Measurements from ENCODE around the gene DENR.
A peak's percentile ranks its signal among the peaks of the same experiment; 100 is the strongest.
"Not testable (repeated sequence)": the region's sequence is repeated elsewhere in the genome, so short reads cannot be mapped to it uniquely, and the experiment has no call there.

DENR gene

DNA sequence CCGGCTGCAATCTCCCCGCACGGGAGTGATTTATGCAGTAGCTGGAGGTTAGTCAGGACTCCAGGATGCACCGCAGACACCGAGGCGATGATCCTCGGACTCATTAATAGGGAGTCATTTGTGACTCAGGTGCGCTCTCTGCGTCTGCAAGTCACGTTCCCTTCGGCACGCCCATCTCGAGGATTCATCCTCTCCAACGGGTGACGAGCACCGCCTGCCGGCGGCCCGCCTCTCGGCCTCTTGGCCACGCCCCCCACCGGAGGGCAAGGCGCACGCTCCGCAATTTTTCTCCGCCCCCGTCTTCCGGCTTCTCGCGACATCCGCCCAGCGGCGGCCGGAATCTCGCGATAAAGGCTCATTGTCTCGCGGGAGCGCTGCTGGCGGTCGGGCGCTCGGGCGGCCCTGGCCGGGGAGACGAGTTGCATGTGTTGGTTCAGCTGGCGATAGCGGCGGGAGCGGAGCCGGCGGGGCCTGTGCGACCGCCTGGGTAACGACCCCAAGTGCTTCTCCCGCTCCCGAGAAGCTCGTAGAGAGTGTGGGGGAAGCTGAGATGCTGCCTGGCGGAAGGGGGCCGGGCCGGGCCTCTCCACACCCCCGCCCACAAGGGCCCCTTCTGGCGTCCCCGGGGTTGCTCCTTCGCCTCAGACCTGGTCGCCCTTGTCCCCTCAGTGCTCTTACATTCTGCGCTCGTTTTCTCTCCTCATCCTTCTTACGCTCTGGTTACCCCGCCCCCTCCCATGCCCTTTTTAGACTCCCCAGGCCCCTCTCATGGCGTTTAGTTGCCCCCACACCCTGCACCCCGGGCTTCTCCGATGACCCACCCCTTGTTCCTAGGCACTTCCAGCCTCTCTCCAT, at the start of gene DENR:
Gene DENR (plus strand): TSS at position 361 of the 855 bp plus-strand sequence. CDS start 878 bp downstream, outside the sequence.
- DNase-seq, result peak; percentile 99

- not testable (repeated sequence) for DNase-seq
These were observed 49.6 kb upstream of the DENR start, which contains the start of gene HCAR2 for GRCh38 chr12:122702890-122703611. Gene HCAR2 (minus strand): TSS chr12:122703357. CDS start chr12:122703283, 74 bp downstream.

DNA sequence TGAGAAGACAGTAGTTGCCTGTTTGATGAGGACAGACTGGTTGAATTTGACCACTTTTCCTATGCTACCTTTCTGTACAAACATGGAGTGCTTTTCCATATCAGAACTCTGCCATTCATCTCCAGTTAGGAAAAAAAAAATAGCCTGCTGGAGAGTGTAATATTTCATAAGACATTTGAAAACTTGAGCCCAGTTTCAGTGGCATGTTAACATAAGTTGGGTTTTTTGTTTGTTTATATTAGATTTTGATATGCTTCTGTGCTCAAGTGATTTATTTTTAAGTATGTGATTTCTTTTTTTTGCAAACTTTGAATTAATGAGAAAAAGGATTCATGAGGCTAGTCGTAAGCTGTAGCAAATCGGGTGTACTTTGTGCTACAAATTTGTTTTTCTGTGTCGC, 48.8 kb upstream of the DENR start:
- not testable (repeated sequence) for DNase-seq

GRCh38 chr12:122709287-122709686, 43.3 kb upstream of the DENR start:
- DNase-seq, result not testable (repeated sequence)

GRCh38 chr12:122710341-122710740, 42.3 kb upstream of the DENR start:
- DNase-seq, result not testable (repeated sequence)

DNA sequence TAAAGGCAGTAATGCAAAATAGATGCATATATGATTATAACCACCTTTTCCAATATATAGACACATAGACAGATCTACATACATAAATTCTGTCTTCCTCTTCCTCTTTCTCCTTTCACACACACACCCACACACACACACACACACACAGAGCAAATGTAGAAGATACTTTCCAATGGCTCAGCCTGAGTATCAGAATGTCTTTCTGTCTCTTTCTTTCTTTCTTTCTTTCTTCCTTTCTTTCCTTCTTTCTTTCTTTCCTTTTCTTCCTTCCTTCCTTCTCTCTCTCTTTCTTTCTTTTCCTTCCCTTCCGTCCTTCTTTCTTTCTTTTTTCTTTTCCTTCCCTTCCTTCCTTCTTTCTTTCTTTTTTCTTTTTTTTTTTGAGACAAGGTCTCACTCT, 41.4 kb upstream of the DENR start:
- DNase-seq, result not testable (repeated sequence)

- DNase-seq, result not testable (repeated sequence)
These were observed 39.0 kb upstream of the DENR start for GRCh38 chr12:122713491-122714188.

GRCh38 chr12:122715211-122715610, 37.4 kb upstream of the DENR start:
- not testable (repeated sequence) for DNase-seq

- DNase-seq, result not testable (repeated sequence)
These were observed 36.0 kb upstream of the DENR start, which contains the start of gene HCAR3 for GRCh38 chr12:122716658-122717057. Gene HCAR3 (minus strand): TSS chr12:122716811. CDS start chr12:122716737, 74 bp downstream.

DNA sequence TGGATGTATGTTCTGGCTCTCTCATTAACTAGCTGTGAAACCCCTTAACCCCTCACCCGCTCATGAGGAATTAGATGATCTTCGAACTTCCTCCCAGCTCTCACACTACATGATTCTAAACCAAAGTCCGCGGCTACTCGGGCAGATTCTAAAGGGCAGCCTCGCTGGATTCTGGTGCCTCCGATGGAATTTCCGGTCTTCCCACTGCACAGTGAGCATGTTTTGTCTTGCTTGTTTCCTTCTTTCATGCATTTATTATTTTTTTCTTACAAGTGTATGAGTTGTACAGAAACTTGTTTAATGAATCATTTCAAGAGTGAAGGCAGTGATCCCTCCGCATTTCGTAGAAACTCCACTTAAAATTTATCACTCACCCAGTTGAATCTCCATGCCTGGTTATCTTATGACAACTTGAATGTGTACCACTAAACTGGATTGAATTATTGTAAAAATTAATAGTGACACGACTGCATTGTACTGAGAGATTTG, 31.5 kb upstream of the DENR start:
- no peak for DNase-seq

GRCh38 chr12:122722387-122722786, 30.2 kb upstream of the DENR start:
- DNase-seq, result no peak

- DNase-seq, result no peak
These were observed 27.9 kb upstream of the DENR start for GRCh38 chr12:122724641-122725243.

DNA sequence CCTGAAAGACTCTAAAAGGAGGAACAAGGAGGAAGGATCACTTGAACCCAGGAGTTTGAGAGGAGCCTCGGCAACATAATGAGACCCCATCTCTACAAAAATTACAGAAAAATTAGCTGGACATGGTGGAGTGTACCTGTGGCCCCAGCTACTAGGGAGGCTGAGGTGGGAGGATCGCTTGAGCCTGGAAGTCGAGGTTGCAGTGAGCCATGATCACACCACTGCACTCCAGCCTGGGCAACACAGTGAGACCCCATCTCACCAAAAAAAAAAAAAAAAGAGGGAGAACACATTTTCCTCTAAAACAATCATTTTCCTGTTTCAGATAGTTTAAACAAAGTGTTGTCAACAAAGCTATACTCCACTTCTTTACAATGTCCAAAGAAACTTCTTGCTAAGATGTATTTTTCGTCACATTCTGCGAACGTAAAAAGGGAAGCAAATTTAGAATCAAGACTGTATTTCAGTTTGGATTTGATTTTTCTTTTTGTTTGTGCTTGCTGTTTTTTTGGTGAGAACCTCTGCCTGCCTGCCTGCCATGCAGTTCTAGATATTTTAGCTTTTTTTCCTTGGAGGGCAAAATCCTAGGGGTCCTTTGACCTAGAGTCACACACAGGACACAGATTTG, 27.1 kb upstream of the DENR start:
- DNase-seq, result no peak

DNA sequence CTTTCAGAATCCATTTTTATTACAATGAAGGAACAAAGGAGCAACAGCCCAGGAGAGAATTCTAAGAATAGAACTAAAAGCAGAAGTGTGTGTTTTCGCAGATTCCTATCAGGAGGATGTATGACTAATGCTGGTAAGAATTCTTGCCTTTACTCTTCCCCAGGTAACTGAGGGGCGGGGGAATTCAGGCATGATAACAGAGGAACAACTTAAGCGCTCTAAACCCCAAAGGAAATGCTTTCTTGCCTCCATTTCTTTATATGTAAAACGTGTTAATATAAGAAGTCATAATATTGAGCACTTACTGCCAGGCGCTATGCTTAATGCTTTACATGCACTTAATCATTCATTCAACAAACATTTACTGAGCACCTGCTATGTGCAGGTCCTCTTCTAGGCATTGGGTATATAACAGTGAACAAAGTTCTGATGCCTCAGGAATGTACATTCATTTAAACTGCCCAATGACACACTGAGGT, 26.5 kb upstream of the DENR start:
- DNase-seq, result no peak

DNA sequence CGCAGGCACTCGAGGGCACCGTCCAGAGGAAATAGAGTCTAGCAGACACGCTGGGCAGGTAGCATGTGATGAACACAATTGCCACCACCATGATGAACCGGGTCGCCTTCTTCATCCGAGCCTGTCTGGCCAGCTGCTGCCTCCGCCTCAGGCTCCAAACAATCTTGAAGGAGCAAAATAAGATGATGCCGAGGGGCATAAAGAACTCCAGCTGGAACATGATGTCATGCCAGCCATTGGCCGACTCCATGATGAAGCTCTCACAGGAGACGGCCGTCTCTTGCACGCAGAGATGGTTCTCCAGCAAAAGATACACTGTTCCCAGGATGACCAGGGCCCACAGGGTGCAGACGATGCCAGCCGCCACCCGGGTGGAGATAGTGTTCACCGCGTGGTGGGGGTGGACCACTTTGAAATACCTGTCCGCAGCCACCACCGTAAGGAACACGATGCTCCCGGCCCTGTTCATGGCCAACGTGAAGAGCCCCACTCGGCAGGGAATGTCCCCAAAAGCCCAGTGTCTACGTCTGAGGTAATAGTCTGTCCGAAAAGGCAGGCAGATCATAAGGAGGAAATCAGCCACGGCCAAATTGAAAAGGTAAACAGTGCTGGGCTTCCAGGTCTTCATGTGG, 22.9 kb upstream of the DENR start:
- DNase-seq, result no peak

DNA sequence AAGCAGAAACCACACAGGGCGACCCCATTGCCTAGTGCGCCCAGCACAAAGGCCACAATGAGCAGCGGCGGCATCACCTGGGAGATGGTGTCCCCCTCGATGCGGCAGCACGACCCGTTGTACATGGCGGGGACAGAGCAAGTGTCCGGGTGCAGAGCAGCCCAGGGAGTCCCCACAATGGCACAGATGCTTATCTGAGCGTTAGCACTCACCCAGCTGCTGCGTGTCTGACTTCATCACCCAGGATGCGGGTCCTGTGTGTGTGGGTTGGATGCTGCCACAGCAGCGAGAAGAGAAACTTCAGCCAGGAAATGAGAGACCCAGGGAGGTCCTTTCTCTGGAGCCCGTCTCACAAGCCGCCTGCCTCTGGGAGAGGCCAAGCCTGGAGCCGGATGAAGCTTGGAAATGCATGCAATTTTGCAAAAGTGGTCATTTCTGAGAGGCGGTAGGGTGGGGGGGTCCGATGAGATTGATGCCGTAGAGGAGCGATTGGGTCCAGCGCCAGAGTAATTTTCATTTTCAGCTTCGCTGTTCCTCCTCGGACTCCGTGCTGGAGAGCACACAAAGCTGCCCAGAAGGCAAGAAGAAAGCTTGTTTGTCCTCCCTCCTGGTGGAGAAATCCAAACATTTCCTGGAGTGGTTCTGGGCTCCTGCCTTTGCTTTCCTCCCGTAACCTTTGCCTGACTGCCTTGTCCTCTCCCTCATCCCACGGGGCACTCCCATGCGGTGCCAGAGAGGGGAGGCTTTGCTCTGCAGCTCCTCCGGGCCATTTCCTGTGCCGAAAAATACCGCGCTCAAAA, 22.2 kb upstream of the DENR start, which contains the start of gene HCAR1:
Gene HCAR1 (minus strand): TSS at position 630 of the 800 bp plus-strand sequence. CDS start 505 bp downstream, at position 125.
- DNase-seq, result peak; percentile 27

DNA sequence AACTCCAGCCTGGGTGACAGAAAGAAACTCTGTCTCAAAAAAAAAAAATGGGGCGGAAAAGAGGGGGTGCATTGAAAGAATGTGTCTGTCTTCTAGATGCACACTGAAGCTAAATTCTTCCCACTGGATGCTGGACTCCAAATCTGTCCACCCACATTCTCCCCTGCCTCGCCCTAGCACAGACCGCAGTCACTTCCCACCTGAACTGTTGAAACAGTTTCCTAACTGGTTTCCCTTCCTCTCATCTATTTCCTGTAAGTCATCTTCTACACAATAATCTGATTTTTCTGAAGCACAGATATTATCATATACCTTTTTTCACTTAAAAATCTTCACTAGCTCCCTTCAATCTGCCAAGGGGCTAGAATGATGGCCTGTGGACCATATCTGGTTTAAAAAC, 20.5 kb upstream of the DENR start:
- no peak for DNase-seq

DNA sequence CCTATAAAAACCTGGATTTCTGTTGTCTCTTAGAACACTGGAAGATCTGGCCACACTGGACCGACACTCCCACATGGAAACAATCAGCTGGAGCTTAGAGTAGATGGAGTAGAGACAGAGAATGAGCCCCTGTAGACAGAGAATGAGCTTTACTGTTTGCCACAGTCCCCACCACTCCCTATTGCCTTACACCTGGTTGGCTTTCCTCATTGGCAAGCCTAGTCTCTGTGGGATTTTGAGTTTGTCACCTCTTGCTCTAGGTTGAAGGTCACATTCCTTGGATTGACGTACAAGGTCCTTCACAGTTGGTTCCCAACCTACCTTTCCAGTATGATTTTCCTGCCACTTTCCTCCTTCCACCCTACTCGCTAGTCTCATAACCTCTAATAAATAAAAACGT, 20.0 kb upstream of the DENR start:
- no peak for DNase-seq

GRCh38 chr12:122738571-122738970, 14.1 kb upstream of the DENR start:
- no peak for DNase-seq

GRCh38 chr12:122740351-122740750, 12.3 kb upstream of the DENR start:
- no peak for DNase-seq
